IMR-90 (cell line): Measurements from ENCODE around the gene RGS10. TPM values are rescaled to one million over a fixed set of nuclear protein-coding genes. Genes with fewer than 3 reads are reported as not detected.

Experiments used
- ATAC-seq: fragments of 200-7000 bp; cut with Tn5 transposase; 2 replicates; pipeline ENCODE4 v1.9.1; 2020; ENCODE audit warnings: low read depth, mild to moderate bottlenecking, moderate library complexity
- BruUV-seq: library from RNA; stranded (reverse); fragments of 400-500 nt; replicated peaks from 2 replicates; lab custom pipeline; 2021; lab: Mats Ljungman, UMichigan
- CTCF ChIA-PET: fragments of 300-600 bp; formaldehyde crosslinking; extraction: SDS; loops from one replicate; lab custom pipeline; 2021; ENCODE audit warnings: antibody characterized with exemption; lab: Yijun Ruan, JAX
- POLR2A ChIA-PET: fragments of 300-600 bp; sonication (Branson Sonifier 250); formaldehyde crosslinking; loops from one replicate; lab custom pipeline; 2022; ENCODE audit warnings: antibody characterized with exemption; ENCODE audit not compliant: unreplicated experiment; lab: Charles Lee
- DNase-seq: peaks from one replicate; pipeline ENCODE4 v3.0.0; 2013
- H2AFZ ChIP-seq: replicated peaks from 2 replicates; pipeline ENCODE3; 2013; ENCODE audit warnings: low read length, mild to moderate bottlenecking; ENCODE audit not compliant: poor library complexity
- H2AK5ac ChIP-seq: 2 replicates; pipeline ENCODE4 v1.6.1; 2013; ENCODE audit warnings: low read depth, low read length, inconsistent platforms
- H2AK9ac ChIP-seq: replicated peaks from 2 replicates; pipeline ENCODE3; 2013; ENCODE audit warnings: mild to moderate bottlenecking, low read depth, low read length, moderate library complexity; ENCODE audit not compliant: poor library complexity
- H2BK120ac ChIP-seq: 2 replicates; pipeline ENCODE4 v1.6.1; 2013; ENCODE audit warnings: low read depth, low read length, inconsistent platforms
- H2BK15ac ChIP-seq: 3 replicates; pipeline ENCODE4 v1.6.1; 2013; ENCODE audit warnings: low read depth, low read length, inconsistent platforms
- H2BK20ac ChIP-seq: 2 replicates; pipeline ENCODE4 v1.6.1; 2013; ENCODE audit warnings: low read depth, mild to moderate bottlenecking, inconsistent platforms, low read length, moderate library complexity
- H2BK5ac ChIP-seq: 2 replicates; pipeline ENCODE4 v1.6.1; 2013; ENCODE audit warnings: mild to moderate bottlenecking, low read depth, low read length, inconsistent platforms; ENCODE audit not compliant: poor library complexity, severe bottlenecking
- H3K14ac ChIP-seq: replicated peaks from 2 replicates; pipeline ENCODE4 v1.6.1; 2013; ENCODE audit warnings: low read depth, low read length, inconsistent platforms
- H3K18ac ChIP-seq: 2 replicates; pipeline ENCODE4 v1.6.1; 2013; ENCODE audit warnings: low read depth, low read length, control low read depth
- H3K23ac ChIP-seq: 2 replicates; pipeline ENCODE4 v1.6.1; 2013; ENCODE audit warnings: low read depth, low read length, inconsistent platforms
- H3K27ac ChIP-seq: 2 replicates; pipeline ENCODE4 v1.5.1; 2013; ENCODE audit warnings: mild to moderate bottlenecking, control low read depth, low read length; ENCODE audit not compliant: insufficient read depth
- H3K27me3 ChIP-seq: 2 replicates; pipeline ENCODE4 v1.6.1; 2013; ENCODE audit warnings: low read length; ENCODE audit not compliant: control insufficient read depth, insufficient read depth
- H3K36me3 ChIP-seq: 2 replicates; pipeline ENCODE4 v1.6.1; 2013; ENCODE audit warnings: low read length, mixed read lengths; ENCODE audit not compliant: control insufficient read depth, insufficient read depth
- H3K4ac ChIP-seq: 2 replicates; pipeline ENCODE4 v1.6.1; 2013; ENCODE audit warnings: low read depth, low read length, inconsistent platforms
- H3K4me1 ChIP-seq: 2 replicates; pipeline ENCODE4 v1.6.1; 2013; ENCODE audit warnings: low read length, mixed read lengths; ENCODE audit not compliant: control insufficient read depth, insufficient read depth
- H3K4me2 ChIP-seq: 2 replicates; pipeline ENCODE4 v1.6.1; 2013; ENCODE audit warnings: low read depth, mild to moderate bottlenecking, control low read depth, low read length, moderate library complexity
- H3K4me3 ChIP-seq: 2 replicates; pipeline ENCODE4 v1.5.1; 2013; ENCODE audit warnings: low read depth, mild to moderate bottlenecking, control low read depth, low read length, moderate library complexity; ENCODE audit not compliant: insufficient read depth
- H3K56ac ChIP-seq: 2 replicates; pipeline ENCODE4 v1.6.1; 2013; ENCODE audit warnings: low read length, inconsistent platforms; ENCODE audit not compliant: insufficient read depth; ENCODE audit errors: extremely low read depth
- H3K79me1 ChIP-seq, 2 experiments: 2 replicates each; pipeline ENCODE4 v1.6.1; 2013; ENCODE audit warnings: low read length in 2 of 2, inconsistent platforms in 1 of 2, low read depth in 1 of 2
- H3K9ac ChIP-seq: 2 replicates; pipeline ENCODE4 v1.6.1; 2013; ENCODE audit warnings: low read depth, low read length, control low read depth
- H3K9me1 ChIP-seq: 2 replicates; pipeline ENCODE4 v1.6.1; 2013; ENCODE audit warnings: low read length, inconsistent platforms; ENCODE audit not compliant: insufficient read depth
- H3K9me3 ChIP-seq: 2 replicates; pipeline ENCODE4 v1.6.1; 2013; ENCODE audit warnings: low read length; ENCODE audit not compliant: control insufficient read depth, insufficient read depth
- H4K20me1 ChIP-seq: 2 replicates; pipeline ENCODE4 v1.6.1; 2013; ENCODE audit warnings: low read length, inconsistent platforms; ENCODE audit not compliant: insufficient read depth
- H4K5ac ChIP-seq: 2 replicates; pipeline ENCODE4 v1.6.1; 2013; ENCODE audit warnings: mild to moderate bottlenecking, low read depth, low read length, control low read depth
- H4K8ac ChIP-seq, 2 experiments: 2 replicates each; pipeline ENCODE4 v1.6.1; 2013; ENCODE audit warnings: low read depth in 2 of 2, low read length in 2 of 2, control low read depth in 1 of 2, inconsistent platforms in 1 of 2
- H4K91ac ChIP-seq: 2 replicates; pipeline ENCODE4 v1.6.1; 2013; ENCODE audit warnings: low read depth, low read length, inconsistent platforms; ENCODE audit not compliant: insufficient read depth
- BHLHE40 ChIP-seq: fragments of 150-350 bp; IDR thresholded peaks from 2 replicates; pipeline ENCODE4 v1.6.1; 2016; ENCODE audit warnings: mild to moderate bottlenecking, low read depth, low read length
- CEBPB ChIP-seq: IDR thresholded peaks from 2 replicates; pipeline ENCODE4 v1.6.1; 2012; ENCODE audit warnings: low read depth, low read length, improper control_type of control experiment
- CHD1 ChIP-seq: IDR thresholded peaks from 2 replicates; pipeline ENCODE4 v1.6.1; 2012; ENCODE audit warnings: low read depth, low read length, improper control_type of control experiment
- FOS ChIP-seq: fragments of 150-350 bp; IDR thresholded peaks from 2 replicates; pipeline ENCODE4 v1.6.1; 2016; ENCODE audit warnings: low read depth, low read length
- MAFK ChIP-seq: IDR thresholded peaks from 2 replicates; pipeline ENCODE4 v1.6.1; 2012; ENCODE audit warnings: low read depth, low read length, improper control_type of control experiment
- MAZ ChIP-seq: IDR thresholded peaks from 2 replicates; pipeline ENCODE4 v1.6.1; 2012; ENCODE audit warnings: low read depth, mild to moderate bottlenecking, low read length, improper control_type of control experiment, moderate library complexity, borderline replicate concordance
- MXI1 ChIP-seq: IDR thresholded peaks from 2 replicates; pipeline ENCODE4 v1.6.1; 2012; ENCODE audit warnings: low read depth, mild to moderate bottlenecking, low read length, moderate library complexity, borderline replicate concordance
- NFE2L2 ChIP-seq: fragments of 150-350 bp; IDR thresholded peaks from 2 replicates; pipeline ENCODE4 v1.6.1; 2016; ENCODE audit warnings: low read depth, mild to moderate bottlenecking, low read length
- POLR2A ChIP-seq: IDR thresholded peaks from 2 replicates; pipeline ENCODE4 v1.6.1; 2012; ENCODE audit warnings: mild to moderate bottlenecking, low read depth, low read length
- RAD21 ChIP-seq: IDR thresholded peaks from 2 replicates; pipeline ENCODE4 v1.6.1; 2012; ENCODE audit warnings: low read length, improper control_type of control experiment
- RCOR1 ChIP-seq: IDR thresholded peaks from 2 replicates; pipeline ENCODE4 v1.6.1; 2012; ENCODE audit warnings: mild to moderate bottlenecking, low read length, improper control_type of control experiment; ENCODE audit not compliant: insufficient replicate concordance
- RFX5 ChIP-seq: IDR thresholded peaks from 2 replicates; pipeline ENCODE4 v1.8.0; 2012; ENCODE audit warnings: low read depth, mild to moderate bottlenecking, low read length, moderate library complexity
- SMC3 ChIP-seq: fragments of 150-350 bp; IDR thresholded peaks from 2 replicates; pipeline ENCODE4 v1.6.1; 2016; ENCODE audit warnings: low read depth, mild to moderate bottlenecking, antibody characterized with exemption, low read length, moderate library complexity
- USF2 ChIP-seq: fragments of 150-350 bp; IDR thresholded peaks from 2 replicates; pipeline ENCODE4 v1.6.1; 2017; ENCODE audit warnings: mild to moderate bottlenecking, antibody characterized with exemption, low read length, low read depth
- WGBS, 2 experiments: methylation state at CpG; one replicate each; pipeline versions ENCODE4 v1.1.5 to v1.1.7; 2013; ENCODE audit warnings: missing lambda C conversion rate in 2 of 2; ENCODE audit not compliant: insufficient read length in 1 of 2; ENCODE audit errors: extremely low coverage in 2 of 2; 5-methylcytosine and 5-hydroxymethylcytosine counted together
- dilution Hi-C: fragments of 300-500 bp; cut with HindIII; formaldehyde crosslinking; loops from one replicate; pipeline ENCODE4 v1.14.3; 2018; ENCODE audit warnings: low sequenced_read_pairs; ENCODE audit not compliant: unreplicated experiment
- in situ Hi-C: fragments of 300-500 bp; cut with MboI; formaldehyde crosslinking; loops from 3 replicates; pipeline ENCODE4 v1.14.3; 2019; ENCODE audit warnings: low sequenced_read_pairs, inconsistent platforms, mixed read lengths
- intact Hi-C: fragments of 100-400 bp; cut with micrococcal nuclease; formaldehyde crosslinking; loops from 2 replicates; pipeline ENCODE4 v1.10.0; 2022
- polyA plus RNA-seq, 3 experiments: library from polyadenylated mRNA; depleted of rRNA; stranded (reverse); fragments of >200 nt; gene quantifications; 2 replicates each; pipeline ENCODE4 v1.2.3, GENCODE V29; 2012; ENCODE audit warnings: low replicate concordance in 1 of 3
- total RNA-seq: library from RNA; depleted of rRNA; stranded (reverse); fragments of >200 nt; gene quantifications from 2 replicates; pipeline ENCODE4 v1.2.3, GENCODE V29; 2012
- TF ChIP-seq, protein P1 (sequence below): conservative IDR thresholded peaks from 2 replicates; pipeline ENCODE4 v1.5.1; 2012; ENCODE audit warnings: mild to moderate bottlenecking, low read depth, low read length, improper control_type of control experiment
- TF ChIP-seq, protein P2 (sequence below): fragments of 150-350 bp; IDR thresholded peaks from 2 replicates; pipeline ENCODE4 v1.6.1; 2016; ENCODE audit warnings: low read depth, mild to moderate bottlenecking, low read length, moderate library complexity, borderline replicate concordance

The RGS10 gene
- total and polyA plus RNA-seq, 2 of the 4 experiments (the other 2 are of a cell fraction): 35.3 to 89.7 TPM

GRCh38 chr10:119503821-119504220 is 38.7 kb downstream of the RGS10 start:
- ATAC-seq (no peak), DNase-seq (no peak)
- Histone ChIP-seq H3K56ac (no peak overlapping the region), H2AK5ac (no peak overlapping the region), H2AFZ (no peak overlapping the region), H3K9me1 (peaks cover 12% of the 10 kb centered on the region), H2AK9ac (no peak overlapping the region), H2BK120ac (no peak overlapping the region), H3K27me3 (no peaks in the 10 kb centered on the region), H4K20me1 (no peaks in the 10 kb centered on the region), H4K8ac (no peak overlapping the region), H3K9me3 (no peaks in the 10 kb centered on the region), H4K91ac (no peak overlapping the region), H3K18ac (no peak overlapping the region), H3K36me3 (peaks cover 49% of the 10 kb centered on the region), H3K4ac (no peak overlapping the region), H3K4me3 (no peak overlapping the region), H3K79me1 (peaks cover 2 to 21% of the 10 kb centered on the region in 2 experiments; a peak in 2 of 4 replicates), H3K9ac (no peak overlapping the region), H3K27ac (no peak overlapping the region), H2BK15ac (no peak overlapping the region), H3K23ac (no peak overlapping the region), H4K5ac (no peak overlapping the region), H3K14ac (no peak overlapping the region), H2BK20ac (no peak overlapping the region), H3K4me1 (peaks cover 5% of the 10 kb centered on the region), H3K4me2 (no peak overlapping the region), H2BK5ac (no peak overlapping the region)
- intact Hi-C loops: no loop called here
- dilution Hi-C loops: no loop called here
- CTCF ChIA-PET: no interaction called here
- no TSS peak for BruUV-seq
- POLR2A ChIA-PET: no interaction called here
- no CpG with 5 or more reads among the region's 5 CpGs for WGBS, 2 experiments
- TF ChIP-seq, protein P1, sequence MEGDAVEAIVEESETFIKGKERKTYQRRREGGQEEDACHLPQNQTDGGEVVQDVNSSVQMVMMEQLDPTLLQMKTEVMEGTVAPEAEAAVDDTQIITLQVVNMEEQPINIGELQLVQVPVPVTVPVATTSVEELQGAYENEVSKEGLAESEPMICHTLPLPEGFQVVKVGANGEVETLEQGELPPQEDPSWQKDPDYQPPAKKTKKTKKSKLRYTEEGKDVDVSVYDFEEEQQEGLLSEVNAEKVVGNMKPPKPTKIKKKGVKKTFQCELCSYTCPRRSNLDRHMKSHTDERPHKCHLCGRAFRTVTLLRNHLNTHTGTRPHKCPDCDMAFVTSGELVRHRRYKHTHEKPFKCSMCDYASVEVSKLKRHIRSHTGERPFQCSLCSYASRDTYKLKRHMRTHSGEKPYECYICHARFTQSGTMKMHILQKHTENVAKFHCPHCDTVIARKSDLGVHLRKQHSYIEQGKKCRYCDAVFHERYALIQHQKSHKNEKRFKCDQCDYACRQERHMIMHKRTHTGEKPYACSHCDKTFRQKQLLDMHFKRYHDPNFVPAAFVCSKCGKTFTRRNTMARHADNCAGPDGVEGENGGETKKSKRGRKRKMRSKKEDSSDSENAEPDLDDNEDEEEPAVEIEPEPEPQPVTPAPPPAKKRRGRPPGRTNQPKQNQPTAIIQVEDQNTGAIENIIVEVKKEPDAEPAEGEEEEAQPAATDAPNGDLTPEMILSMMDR: no peak
- TF ChIP-seq CHD1: no peak
- no peak for TF ChIP-seq FOS
- TF ChIP-seq, protein P2, sequence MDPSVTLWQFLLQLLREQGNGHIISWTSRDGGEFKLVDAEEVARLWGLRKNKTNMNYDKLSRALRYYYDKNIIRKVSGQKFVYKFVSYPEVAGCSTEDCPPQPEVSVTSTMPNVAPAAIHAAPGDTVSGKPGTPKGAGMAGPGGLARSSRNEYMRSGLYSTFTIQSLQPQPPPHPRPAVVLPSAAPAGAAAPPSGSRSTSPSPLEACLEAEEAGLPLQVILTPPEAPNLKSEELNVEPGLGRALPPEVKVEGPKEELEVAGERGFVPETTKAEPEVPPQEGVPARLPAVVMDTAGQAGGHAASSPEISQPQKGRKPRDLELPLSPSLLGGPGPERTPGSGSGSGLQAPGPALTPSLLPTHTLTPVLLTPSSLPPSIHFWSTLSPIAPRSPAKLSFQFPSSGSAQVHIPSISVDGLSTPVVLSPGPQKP: no peak
- no peak for TF ChIP-seq RCOR1
- no peak for TF ChIP-seq NFE2L2
- no peak for TF ChIP-seq MXI1
- TF ChIP-seq RFX5: no peak
- no peak for TF ChIP-seq POLR2A
- no peak for TF ChIP-seq USF2
- no peak for TF ChIP-seq BHLHE40
- no peak for TF ChIP-seq MAFK
- no peak for TF ChIP-seq RAD21
- TF ChIP-seq MAZ: no peak
- no peak for TF ChIP-seq CEBPB
- TF ChIP-seq SMC3: no peak
- in situ Hi-C loops: no loop called here
